ENCODE results near the gene KIAA0319L.

The KIAA0319L gene

DNA sequence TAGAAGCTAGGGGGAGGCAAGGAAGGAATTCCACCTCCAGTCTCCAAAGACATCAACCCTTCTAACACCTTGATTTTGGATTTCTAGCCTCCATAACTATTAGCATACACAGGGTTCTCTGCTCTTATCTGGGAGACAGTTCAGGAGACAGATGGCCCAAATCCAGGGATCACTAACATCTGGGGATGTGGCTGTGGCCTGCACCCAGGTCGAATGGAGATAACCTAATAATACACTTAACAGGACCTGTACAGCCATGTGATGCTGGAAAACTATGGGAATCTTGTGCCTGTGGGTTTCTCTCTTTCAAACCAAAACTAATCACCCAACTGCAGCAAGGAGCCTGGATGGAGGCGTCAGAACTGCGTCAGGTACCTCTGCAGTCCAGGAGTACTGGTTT is 47.6 kb downstream of the KIAA0319L start:
- TF ChIP-seq, protein P1, sequence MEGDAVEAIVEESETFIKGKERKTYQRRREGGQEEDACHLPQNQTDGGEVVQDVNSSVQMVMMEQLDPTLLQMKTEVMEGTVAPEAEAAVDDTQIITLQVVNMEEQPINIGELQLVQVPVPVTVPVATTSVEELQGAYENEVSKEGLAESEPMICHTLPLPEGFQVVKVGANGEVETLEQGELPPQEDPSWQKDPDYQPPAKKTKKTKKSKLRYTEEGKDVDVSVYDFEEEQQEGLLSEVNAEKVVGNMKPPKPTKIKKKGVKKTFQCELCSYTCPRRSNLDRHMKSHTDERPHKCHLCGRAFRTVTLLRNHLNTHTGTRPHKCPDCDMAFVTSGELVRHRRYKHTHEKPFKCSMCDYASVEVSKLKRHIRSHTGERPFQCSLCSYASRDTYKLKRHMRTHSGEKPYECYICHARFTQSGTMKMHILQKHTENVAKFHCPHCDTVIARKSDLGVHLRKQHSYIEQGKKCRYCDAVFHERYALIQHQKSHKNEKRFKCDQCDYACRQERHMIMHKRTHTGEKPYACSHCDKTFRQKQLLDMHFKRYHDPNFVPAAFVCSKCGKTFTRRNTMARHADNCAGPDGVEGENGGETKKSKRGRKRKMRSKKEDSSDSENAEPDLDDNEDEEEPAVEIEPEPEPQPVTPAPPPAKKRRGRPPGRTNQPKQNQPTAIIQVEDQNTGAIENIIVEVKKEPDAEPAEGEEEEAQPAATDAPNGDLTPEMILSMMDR (IDR thresholded peaks at IDR 0.05; ENCODE audit: extremely low read depth, insufficient read depth, missing control alignments), result no peak
- in situ Hi-C loops (cut with MboI; ENCODE audit: low pct_unique_long_range_greater_than_20kb, low sequenced_read_pairs, unreplicated experiment), result no loop called here
- no peak for DNase-seq (ENCODE audit: low spot score)

DNA sequence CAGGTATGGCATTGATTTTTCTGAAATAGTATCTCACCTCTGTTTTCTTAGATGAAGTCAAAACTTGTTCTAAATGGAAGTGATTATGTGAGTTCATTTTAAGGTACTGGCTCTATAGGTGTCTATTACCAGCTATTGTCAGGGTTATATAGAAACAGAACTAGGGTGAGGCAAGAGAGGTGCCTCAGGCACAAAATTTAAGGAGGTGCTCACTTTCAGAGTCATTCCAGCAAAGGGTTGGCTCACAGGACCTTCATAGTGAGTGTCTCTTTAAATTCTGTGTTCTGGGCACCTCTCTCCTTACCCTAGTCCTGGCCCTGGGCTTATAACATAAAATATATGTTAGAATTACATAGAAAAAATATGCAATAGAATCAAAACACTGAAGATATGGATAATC is 49.3 kb downstream of the KIAA0319L start:
- DNase-seq (ENCODE audit: low spot score), result no peak
- in situ Hi-C loops (cut with MboI; ENCODE audit: low pct_unique_long_range_greater_than_20kb, low sequenced_read_pairs, unreplicated experiment), result no loop called here
- TF ChIP-seq, protein P1 (IDR thresholded peaks at IDR 0.05; ENCODE audit: extremely low read depth, insufficient read depth, missing control alignments), result no peak

DNA sequence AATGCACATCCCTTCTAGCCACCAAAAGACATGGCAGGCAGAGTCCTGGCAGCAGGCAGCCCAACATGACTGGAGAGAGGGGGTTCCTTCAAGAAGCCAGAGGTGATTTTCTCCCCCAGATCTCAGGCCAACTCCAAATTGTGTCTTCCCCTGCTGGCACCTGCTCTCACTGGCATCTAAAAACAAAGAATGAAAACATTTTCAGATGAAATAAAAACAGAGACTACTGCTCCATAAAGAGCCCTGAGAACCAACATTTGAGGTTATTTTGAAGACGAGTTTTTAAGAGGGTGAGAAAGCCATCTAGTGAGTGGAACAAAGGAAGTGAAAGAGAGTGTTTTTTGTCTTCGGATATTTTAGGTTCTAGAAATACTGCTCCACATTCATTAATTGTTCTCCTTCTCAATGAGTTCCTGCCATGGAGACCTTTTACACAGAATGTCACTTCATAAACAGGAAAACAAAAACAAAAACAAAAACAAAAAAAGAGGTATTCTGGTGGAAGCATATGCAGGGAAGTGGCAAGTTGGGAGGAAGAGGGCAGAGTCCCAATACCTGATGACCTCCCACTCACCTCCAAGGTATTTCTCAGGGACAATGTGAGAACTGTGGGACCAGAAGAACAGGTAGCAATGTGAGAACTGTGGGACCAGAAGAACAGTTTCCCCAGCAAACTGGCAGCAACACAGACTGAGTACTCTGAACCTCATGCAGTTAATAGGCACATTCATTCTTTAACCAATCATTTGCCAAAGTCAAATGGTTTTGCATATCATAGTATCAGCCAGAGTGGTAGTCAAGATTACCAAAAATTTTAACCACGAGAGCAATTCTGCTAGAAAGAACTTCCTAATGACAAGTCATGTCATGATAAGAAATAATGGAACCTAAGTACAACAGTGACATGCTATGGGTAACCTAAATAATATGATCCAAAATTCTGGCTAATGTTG is 50.0 kb downstream of the KIAA0319L start:
- in situ Hi-C loops (cut with MboI; ENCODE audit: low pct_unique_long_range_greater_than_20kb, low sequenced_read_pairs, unreplicated experiment), result no loop called here
- TF ChIP-seq, protein P1 (IDR thresholded peaks at IDR 0.05; ENCODE audit: extremely low read depth, insufficient read depth, missing control alignments), result no peak
- peak; percentile 17 for DNase-seq (ENCODE audit: low spot score)

DNA sequence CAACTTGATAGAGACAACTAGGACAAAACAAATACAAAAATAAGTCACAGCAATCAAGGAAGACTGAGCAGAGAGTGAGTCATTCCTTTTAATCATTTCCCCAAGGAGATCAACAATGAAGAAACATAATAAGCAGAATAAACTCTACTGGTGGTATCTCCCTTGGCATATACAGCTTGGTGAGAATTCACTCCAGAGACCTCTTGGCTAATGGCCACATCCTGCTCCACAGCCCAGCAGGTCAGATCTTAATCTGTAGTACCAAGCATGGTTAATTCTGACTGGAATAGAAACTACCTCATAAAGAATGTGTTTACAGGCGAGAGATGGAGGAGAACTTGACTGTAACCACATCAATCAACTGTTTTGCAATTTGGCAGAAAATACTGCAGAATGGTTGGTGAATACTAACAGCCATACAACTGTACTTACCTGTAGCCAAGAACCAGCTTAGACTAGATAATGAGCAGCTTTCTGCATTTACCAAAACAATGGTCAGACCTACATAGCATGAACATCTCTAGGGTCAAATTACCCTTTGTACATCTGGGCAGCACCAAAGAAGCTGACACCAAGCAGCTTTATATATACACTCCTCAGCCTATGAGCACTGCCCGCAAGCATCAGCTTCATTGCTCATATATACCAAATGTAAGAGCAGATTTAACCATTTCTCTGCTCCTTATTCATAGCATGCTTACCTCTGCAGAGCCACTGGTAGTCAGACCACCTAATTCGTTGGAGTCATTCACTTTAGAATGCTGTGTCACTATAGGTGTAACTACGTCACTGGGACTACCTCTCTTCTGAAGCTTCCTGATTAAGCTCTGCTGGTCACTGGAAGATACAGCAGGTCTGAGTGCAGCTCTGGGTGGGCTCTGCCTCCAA is 51.0 kb downstream of the KIAA0319L start:
- DNase-seq (ENCODE audit: low spot score), result peak; percentile 63
- TF ChIP-seq, protein P1 (IDR thresholded peaks at IDR 0.05; ENCODE audit: extremely low read depth, insufficient read depth, missing control alignments), result no peak
- in situ Hi-C loops (cut with MboI; ENCODE audit: low pct_unique_long_range_greater_than_20kb, low sequenced_read_pairs, unreplicated experiment), result no loop called here

DNA sequence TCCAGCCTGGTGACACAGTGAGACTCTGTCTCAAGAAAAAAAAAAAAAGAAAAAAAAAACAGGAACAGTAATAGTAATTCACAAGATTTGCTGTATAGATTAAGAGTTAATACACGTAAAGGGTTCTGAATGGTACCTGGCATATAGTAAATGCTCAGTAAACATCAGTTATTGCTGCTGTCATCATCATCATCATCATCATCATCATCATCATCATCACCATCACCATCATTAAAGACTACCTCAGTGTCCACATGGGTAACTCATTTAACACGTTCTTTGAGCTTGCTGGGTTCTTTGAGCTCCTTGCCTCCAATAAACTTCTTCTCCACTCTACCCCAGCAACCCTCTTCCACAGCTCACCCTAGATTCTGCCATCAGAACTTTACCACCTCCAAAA is 55.0 kb downstream of the KIAA0319L start:
- TF ChIP-seq, protein P1 (IDR thresholded peaks at IDR 0.05; ENCODE audit: extremely low read depth, insufficient read depth, missing control alignments), result no peak
- in situ Hi-C loops (cut with MboI; ENCODE audit: low pct_unique_long_range_greater_than_20kb, low sequenced_read_pairs, unreplicated experiment), result no loop called here
- DNase-seq (ENCODE audit: low spot score), result no peak

DNA sequence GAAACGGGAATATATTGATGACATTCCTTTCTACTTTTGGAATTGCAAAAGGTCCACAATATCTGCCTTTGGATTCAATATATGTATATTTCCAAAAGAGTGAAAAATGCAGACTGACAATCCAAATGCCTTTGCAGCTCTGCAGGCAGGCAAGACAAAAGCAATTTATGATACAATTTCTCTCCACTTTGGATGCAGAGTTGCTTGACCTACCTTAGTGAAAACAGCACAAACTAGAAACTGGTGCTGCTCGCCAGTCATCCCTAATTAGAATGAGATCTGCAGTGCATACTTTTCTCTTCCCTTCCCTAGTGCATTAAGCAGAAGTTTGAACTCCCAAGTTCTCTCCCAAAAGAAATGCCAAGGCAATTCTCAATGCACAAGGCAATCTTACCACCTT is 56.8 kb downstream of the KIAA0319L start:
- DNase-seq (ENCODE audit: low spot score), result no peak
- TF ChIP-seq, protein P1 (IDR thresholded peaks at IDR 0.05; ENCODE audit: extremely low read depth, insufficient read depth, missing control alignments), result no peak
- in situ Hi-C loops (cut with MboI; ENCODE audit: low pct_unique_long_range_greater_than_20kb, low sequenced_read_pairs, unreplicated experiment), result no loop called here

Data from GM13977 (cell line).